ENCODE results near the gene MCTS1. TPM values are rescaled to one million over a fixed set of nuclear protein-coding genes. Genes with fewer than 3 reads are reported as not detected.

MCTS1 gene, protein sequence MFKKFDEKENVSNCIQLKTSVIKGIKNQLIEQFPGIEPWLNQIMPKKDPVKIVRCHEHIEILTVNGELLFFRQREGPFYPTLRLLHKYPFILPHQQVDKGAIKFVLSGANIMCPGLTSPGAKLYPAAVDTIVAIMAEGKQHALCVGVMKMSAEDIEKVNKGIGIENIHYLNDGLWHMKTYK
- polyA plus RNA-seq (2012; ENCODE audit: low read depth, missing spikeins), result 90.1 TPM

DNA sequence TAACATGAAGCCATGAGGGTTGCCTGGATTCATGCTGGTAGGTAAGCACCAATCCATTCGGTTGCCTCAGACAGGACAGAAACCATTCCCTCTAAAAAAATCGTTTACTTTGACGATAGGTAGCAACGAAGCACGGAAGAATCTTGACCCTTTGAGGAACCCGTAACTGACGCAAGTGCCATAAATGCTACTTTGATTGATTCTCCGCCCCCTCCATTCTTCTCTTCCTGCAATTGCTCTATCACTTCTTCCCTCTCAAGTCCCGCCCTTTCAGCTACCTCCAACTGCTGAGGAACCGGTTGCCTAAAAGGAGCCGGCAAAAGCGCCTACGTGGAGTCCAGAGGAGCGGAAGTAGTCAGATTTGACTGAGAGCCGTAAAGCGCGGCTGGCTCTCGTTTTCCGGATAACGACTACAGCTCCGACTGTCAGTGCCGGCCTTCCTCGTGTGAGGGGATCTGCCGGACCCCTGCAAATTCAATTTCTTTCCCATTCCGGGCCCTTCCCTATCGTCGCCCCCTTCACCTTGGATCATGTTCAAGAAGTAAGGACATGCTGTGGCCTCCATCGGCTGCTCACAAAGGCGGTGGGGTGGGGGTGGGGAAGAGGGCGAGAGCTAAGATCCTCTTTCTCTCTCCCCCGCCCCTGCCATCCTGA, at the start of gene MCTS1:
TSS of gene MCTS1 (plus strand) at position 395 of the 654 bp plus-strand sequence. CDS start at position 531, 136 bp downstream.
- peak; percentile 17 for DNase-seq (ENCODE audit: insufficient read length, low spot score)
- TF ChIP-seq PAX5 (IDR thresholded peaks at IDR 0.05; ENCODE audit: insufficient read depth, low read length, severe bottlenecking) (no peak), POLR2AphosphoS5 (IDR thresholded peaks at IDR 0.05; ENCODE audit: low read depth, low read length) (0 out of 2 replicates have a peak, but pooled peaks have one; percentile 52), SPI1 (IDR thresholded peaks at IDR 0.05; ENCODE audit: low read depth, low read length) (0 out of 2 replicates have a peak, but pooled peaks have one; percentile 34), POU2F2 (IDR thresholded peaks at IDR 0.05; ENCODE audit: low read depth, low read length) (peak; percentile 26; the same call in 1 of the 2 replicates), POLR2A (IDR thresholded peaks at IDR 0.05; ENCODE audit: low read depth, low read length) (peak; percentile 46), TAF1 (IDR thresholded peaks at IDR 0.05; ENCODE audit: low read depth, low read length) (peak; percentile 66)
- FAIRE-seq, result peak; percentile 93

DNA sequence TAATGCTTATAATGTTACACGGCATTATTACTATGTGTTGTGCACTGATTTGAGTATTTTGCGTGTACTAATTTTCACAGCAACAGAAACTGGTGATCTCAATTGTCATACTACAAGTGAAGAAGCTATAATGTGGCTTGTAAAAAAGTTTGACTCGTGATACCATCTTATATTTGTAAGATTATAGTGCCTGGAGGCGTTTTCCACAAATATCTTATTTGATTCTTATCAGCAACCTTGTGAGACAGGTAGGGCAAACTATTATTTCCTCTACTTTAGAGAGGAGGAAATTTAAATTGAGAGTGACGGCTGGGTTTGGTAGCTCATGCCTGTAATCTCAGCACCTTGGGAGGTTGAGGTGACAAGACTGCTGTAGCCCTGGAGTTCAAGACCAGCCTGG, 47.6 kb upstream of the MCTS1 start:
- TF ChIP-seq POLR2AphosphoS5 (IDR thresholded peaks at IDR 0.05; ENCODE audit: low read depth, low read length) (no peak), SPI1 (IDR thresholded peaks at IDR 0.05; ENCODE audit: low read depth, low read length) (no peak), PAX5 (IDR thresholded peaks at IDR 0.05; ENCODE audit: insufficient read depth, low read length, severe bottlenecking) (no peak), POLR2A (IDR thresholded peaks at IDR 0.05; ENCODE audit: low read depth, low read length) (no peak), POU2F2 (IDR thresholded peaks at IDR 0.05; ENCODE audit: low read depth, low read length) (no peak), TAF1 (IDR thresholded peaks at IDR 0.05; ENCODE audit: low read depth, low read length) (no peak)
- DNase-seq (ENCODE audit: insufficient read length, low spot score) (no peak), FAIRE-seq (no peak)

DNA sequence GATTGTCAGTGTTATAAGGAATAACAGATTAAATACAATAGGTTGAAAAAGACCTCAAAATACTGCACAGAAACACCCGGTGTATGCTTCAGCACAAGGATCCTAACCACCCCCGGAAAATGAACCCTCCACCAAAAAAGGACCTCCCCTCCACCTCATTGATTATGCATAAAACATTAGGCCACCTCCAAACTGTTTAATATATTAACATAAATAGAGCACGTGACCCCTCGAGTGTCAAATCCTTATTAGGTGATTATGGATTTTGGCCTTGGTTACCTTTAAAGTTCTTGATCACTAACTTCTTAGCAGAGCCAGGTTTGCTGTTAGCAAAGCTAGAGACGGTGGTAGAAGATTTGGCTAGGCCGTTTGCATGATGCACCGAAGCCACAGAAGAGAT, 44.1 kb upstream of the MCTS1 start:
- FAIRE-seq (no peak), DNase-seq (ENCODE audit: insufficient read length, low spot score) (no peak)
- TF ChIP-seq POLR2AphosphoS5 (IDR thresholded peaks at IDR 0.05; ENCODE audit: low read depth, low read length) (no peak), PAX5 (IDR thresholded peaks at IDR 0.05; ENCODE audit: insufficient read depth, low read length, severe bottlenecking) (no peak), POU2F2 (IDR thresholded peaks at IDR 0.05; ENCODE audit: low read depth, low read length) (peak; percentile 51; the same call in 1 of the 2 replicates)

DNA sequence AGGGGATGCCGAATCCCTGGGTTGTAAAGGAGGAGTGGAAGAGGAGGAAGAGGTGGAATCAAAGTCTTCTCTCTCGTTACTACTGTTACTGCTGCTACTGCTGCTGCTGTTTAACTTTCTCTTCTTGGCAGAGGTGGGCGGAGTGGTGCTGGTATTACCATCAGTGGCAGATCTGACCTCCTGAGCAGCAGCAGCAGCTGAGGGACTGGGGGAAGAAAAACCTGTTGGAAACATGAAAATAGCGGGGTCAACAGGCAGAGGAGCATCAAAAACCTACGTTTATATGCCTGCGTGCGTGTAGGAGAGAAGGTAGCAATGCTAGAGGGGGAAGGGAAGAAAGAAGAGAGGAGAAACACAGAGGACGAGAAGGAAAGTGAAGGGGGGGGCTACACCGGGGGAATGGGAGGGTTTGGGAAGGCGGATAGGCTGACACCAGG, 43.5 kb upstream of the MCTS1 start:
- TF ChIP-seq PAX5 (IDR thresholded peaks at IDR 0.05; ENCODE audit: insufficient read depth, low read length, severe bottlenecking) (no peak), SPI1 (IDR thresholded peaks at IDR 0.05; ENCODE audit: low read depth, low read length) (no peak), POU2F2 (IDR thresholded peaks at IDR 0.05; ENCODE audit: low read depth, low read length) (0 out of 2 replicates have a peak, but pooled peaks have one; percentile 12)
- FAIRE-seq (peak; percentile 83), DNase-seq (ENCODE audit: insufficient read length, low spot score) (no peak)

DNA sequence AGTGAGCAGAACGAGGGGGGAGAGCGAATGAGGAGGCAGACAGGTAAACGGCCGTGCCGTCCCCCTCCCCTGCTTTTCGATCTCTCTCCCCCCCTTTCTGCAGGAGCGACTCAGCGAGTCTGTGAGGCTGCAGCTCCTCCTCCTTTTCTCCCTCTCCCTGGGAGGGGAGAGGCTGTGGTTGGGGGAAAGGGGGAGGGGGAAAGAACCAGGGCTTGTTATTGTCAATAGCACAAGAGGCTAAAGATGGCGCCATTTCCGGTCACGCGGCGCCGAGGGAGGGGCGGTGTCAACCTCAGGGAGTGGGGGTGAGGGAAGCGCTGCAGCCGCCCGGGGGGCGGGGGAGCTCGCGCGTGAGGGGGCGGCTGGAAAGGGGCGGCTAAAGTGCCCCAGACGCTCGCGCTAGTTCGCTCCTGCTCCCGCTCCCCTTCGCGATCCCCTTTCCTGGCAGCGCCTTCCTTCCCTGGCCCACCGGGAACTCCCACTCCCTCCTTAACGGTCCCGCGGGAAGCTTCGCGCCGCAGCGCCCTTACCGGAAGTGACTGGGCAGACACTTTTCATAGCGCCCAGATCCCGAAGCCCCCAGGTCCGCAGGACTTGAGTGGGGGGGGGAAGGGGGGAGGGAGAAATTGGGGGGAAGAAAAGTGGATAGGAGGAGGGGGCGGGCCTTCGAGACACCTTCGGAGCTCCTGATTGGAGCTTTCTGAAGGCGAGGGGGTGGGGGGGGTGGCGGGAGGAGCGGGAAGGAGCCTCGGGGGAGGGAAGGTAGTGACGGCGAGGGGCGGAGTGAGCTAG, 42.9 kb upstream of the MCTS1 start, which contains the start of gene CUL4B:
TSS of gene CUL4B (minus strand) at position 121 of the 792 bp plus-strand sequence. CDS start 324 bp downstream, outside the sequence.
- FAIRE-seq (peak; percentile 77), DNase-seq (ENCODE audit: insufficient read length, low spot score) (peak; percentile 42)
- TF ChIP-seq PAX5 (IDR thresholded peaks at IDR 0.05; ENCODE audit: insufficient read depth, low read length, severe bottlenecking) (no peak), TAF1 (IDR thresholded peaks at IDR 0.05; ENCODE audit: low read depth, low read length) (peak; percentile 21; the same call in 1 of the 2 replicates), POU2F2 (IDR thresholded peaks at IDR 0.05; ENCODE audit: low read depth, low read length) (no peak), POLR2AphosphoS5 (IDR thresholded peaks at IDR 0.05; ENCODE audit: low read depth, low read length) (no peak), SPI1 (IDR thresholded peaks at IDR 0.05; ENCODE audit: low read depth, low read length) (no peak), POLR2A (IDR thresholded peaks at IDR 0.05; ENCODE audit: low read depth, low read length) (peak; percentile 57; the same call in 1 of the 2 replicates)

DNA sequence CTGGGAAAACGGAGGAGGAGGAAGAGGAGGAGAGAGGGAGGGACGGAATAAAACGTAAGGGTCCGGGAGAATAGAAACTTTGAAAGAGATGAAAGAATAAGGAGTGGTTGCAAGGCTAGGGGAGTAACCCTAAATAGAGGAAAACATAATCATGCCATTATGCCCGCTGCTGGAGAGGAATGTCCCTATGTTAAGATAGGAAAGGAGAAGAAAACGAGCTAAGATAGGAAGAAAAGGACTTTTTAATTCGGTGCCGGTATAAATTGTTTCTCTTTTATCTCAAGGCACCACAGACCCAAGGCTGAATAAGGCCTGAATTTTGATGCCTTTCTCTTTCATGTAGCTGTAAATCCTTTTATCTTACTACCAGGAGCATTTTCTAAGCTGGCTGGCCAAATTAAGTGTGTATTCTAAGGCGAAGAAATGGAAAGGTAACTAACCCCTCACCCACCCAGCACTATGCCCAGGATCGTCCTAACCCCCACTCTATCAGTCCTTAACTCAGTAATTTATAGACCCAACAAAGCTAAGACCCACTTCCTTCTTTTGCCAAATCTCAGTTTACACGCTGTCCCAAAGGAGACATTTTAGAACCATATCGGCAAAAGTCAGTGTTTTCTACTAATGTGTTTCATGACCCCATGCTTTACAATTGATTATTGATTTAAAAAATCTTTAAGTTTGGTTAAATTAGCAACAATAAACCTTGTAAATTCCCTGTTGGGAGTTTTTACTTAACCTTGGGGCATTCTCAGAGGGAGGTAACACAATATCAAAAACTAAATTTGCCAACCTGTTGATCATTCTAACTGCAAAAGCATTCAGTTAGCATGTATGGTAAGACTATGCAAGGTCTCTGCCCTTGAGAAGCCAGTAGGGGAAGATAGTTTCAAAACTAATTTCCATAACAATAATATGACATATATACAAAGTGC, 42.0 kb upstream of the MCTS1 start:
- no peak for DNase-seq (ENCODE audit: insufficient read length, low spot score)
- TF ChIP-seq POLR2A (IDR thresholded peaks at IDR 0.05; ENCODE audit: low read depth, low read length) (no peak), SPI1 (IDR thresholded peaks at IDR 0.05; ENCODE audit: low read depth, low read length) (peak; percentile 82)
- no peak for FAIRE-seq

DNA sequence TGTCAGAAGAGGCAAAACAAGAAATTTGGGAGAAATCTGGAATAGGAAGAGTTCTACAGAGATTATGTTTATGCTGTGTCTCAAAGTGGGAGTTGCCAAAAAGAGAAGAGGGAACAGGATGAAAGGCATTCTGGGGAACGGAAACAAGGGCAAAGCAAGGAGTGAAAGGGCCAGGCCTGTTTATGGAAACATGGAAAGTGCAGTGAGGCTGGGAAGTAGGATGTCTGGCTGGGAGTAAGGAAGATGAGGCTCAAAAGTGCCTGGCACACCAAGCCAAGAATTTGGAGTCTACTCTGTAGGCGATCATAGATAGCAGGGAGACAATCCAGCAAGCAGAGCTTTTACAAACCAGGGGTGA, 41.4 kb upstream of the MCTS1 start:
- FAIRE-seq, result no peak
- TF ChIP-seq SPI1 (IDR thresholded peaks at IDR 0.05; ENCODE audit: low read depth, low read length) (no peak), POU2F2 (IDR thresholded peaks at IDR 0.05; ENCODE audit: low read depth, low read length) (no peak), PAX5 (IDR thresholded peaks at IDR 0.05; ENCODE audit: insufficient read depth, low read length, severe bottlenecking) (no peak), POLR2AphosphoS5 (IDR thresholded peaks at IDR 0.05; ENCODE audit: low read depth, low read length) (no peak), TAF1 (IDR thresholded peaks at IDR 0.05; ENCODE audit: low read depth, low read length) (no peak), POLR2A (IDR thresholded peaks at IDR 0.05; ENCODE audit: low read depth, low read length) (no peak)
- no peak for DNase-seq (ENCODE audit: insufficient read length, low spot score)

DNA sequence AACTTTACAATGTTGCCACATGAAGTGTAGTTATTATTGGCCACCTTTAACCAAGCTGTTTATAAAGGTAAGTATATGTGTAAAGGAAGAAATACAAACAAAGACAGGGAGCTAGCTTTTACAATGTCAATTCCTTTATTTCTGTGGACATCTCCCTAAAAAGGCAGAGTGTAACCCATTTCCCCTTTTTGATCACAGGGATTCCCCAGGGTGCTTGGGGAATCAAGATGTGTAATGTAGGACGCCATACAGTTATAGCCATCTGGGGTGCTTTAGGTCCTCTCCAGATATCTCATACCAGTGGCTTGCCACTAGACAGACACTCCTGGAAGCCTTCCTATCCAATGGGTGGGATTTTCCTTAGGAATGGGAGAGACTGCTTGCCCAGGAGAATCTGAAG, 39.0 kb upstream of the MCTS1 start:
- TF ChIP-seq SPI1 (IDR thresholded peaks at IDR 0.05; ENCODE audit: low read depth, low read length) (peak; percentile 46), TAF1 (IDR thresholded peaks at IDR 0.05; ENCODE audit: low read depth, low read length) (no peak), POU2F2 (IDR thresholded peaks at IDR 0.05; ENCODE audit: low read depth, low read length) (no peak), POLR2A (IDR thresholded peaks at IDR 0.05; ENCODE audit: low read depth, low read length) (no peak), POLR2AphosphoS5 (IDR thresholded peaks at IDR 0.05; ENCODE audit: low read depth, low read length) (no peak)
- FAIRE-seq, result no peak
- no peak for DNase-seq (ENCODE audit: insufficient read length, low spot score)

Data from GM12891 (cell line).